ENCODE results near the gene PRKN.

- TF ChIP-seq CTCF (IDR thresholded peaks at IDR 0.05 in 8 of 11, conservative IDR thresholded peaks at IDR 0.05 in 3 of 11) (no peak), POLR2A (IDR thresholded peaks at IDR 0.05) (no peak)
These were observed 713.3 kb downstream of the PRKN start for GRCh38 chr6:162014069-162014811.
